ENCODE data around the gene EAPP. TPM values are rescaled to one million over a fixed set of nuclear protein-coding genes. Genes with fewer than 3 reads are reported as not detected.

The EAPP gene
- total RNA-seq, 1 experiment from 2014 or later = 35.0 TPM

GRCh38 chr14:34489324-34489723 is 50.2 kb downstream of the EAPP start:
- H3K23ac ChIP-seq (ENCODE audit: insufficient read length, low read depth, low read length) = no peak overlapping the region
- WGBS (ENCODE audit: extremely low coverage, insufficient read length, low lambda C conversion rate) = no CpG with 5 or more reads among the region's 1 CpG
- H3T11ph ChIP-seq (ENCODE audit: low read length) = no peak overlapping the region
- no peak overlapping the region for H2BK15ac ChIP-seq (ENCODE audit: low read depth, low read length)
- H4K91ac ChIP-seq (ENCODE audit: insufficient read length, low read depth, low read length) = no peak overlapping the region
- no peak overlapping the region for H2AK5ac ChIP-seq (ENCODE audit: insufficient read length, low read length)
- no peak overlapping the region for H3K9ac ChIP-seq (ENCODE audit: extremely low read depth, insufficient read length, low read length)
- no peak for DNase-seq
- no peak overlapping the region for H2BK120ac ChIP-seq (ENCODE audit: low read depth, low read length, poor library complexity, severe bottlenecking)
- H2AFZ ChIP-seq (ENCODE audit: low read length) = no peak overlapping the region
- H3K79me2 ChIP-seq (ENCODE audit: insufficient read depth, low read length) = no peaks in the 10 kb centered on the region
- H3K4me2 ChIP-seq (ENCODE audit: insufficient read depth, insufficient read length, low read length) = no peak overlapping the region
- Mint-ChIP-seq H3K9me3 (no peaks in the 10 kb centered on the region), H3K36me3 (ENCODE audit: insufficient read depth in 1 of 3, low read depth in 3 of 3) (no peaks in the 10 kb centered on the region), H3K27me3 (ENCODE audit: low read depth) (no peaks in the 10 kb centered on the region), H3K4me1 (peaks cover 6% of the 10 kb centered on the region in 2 experiments), H3K27ac (no peak overlapping the region), H3K4me3 (no peak overlapping the region)
- no peak overlapping the region for H4K5ac ChIP-seq (ENCODE audit: insufficient read length, low read depth, low read length)
- no peaks in the 10 kb centered on the region for H3K9me3 ChIP-seq (ENCODE audit: control insufficient read depth, low read depth, low read length)
- no peak overlapping the region for H2BK12ac ChIP-seq (ENCODE audit: insufficient read length, low read depth, low read length)
- H2BK5ac ChIP-seq (ENCODE audit: insufficient read length, low read length) = no peak overlapping the region
- H4K8ac ChIP-seq (replicated peaks; ENCODE audit: insufficient read length, low read depth, low read length) = no peak overlapping the region
- no peak overlapping the region for H3K18ac ChIP-seq (ENCODE audit: insufficient read length, low read depth, low read length)
- H3K4ac ChIP-seq (ENCODE audit: low read depth, low read length) = no peak overlapping the region
- H4K20me1 ChIP-seq (ENCODE audit: control insufficient read depth, insufficient read depth, insufficient read length) = no peaks in the 10 kb centered on the region
- H3K79me1 ChIP-seq (ENCODE audit: insufficient read depth, low read depth, low read length, poor library complexity, severe bottlenecking) = no peaks in the 10 kb centered on the region
- H2BK20ac ChIP-seq (ENCODE audit: low read depth, low read length, poor library complexity, severe bottlenecking) = no peak overlapping the region
- no peak overlapping the region for H3K27ac ChIP-seq (ENCODE audit: insufficient read length, low read depth, low read length)
- H3K4me1 ChIP-seq (ENCODE audit: insufficient read depth, low read length) = no peaks in the 10 kb centered on the region
- H3K56ac ChIP-seq (ENCODE audit: insufficient read length, low read depth, low read length) = no peak overlapping the region
- no peaks in the 10 kb centered on the region for H3K27me3 ChIP-seq (ENCODE audit: insufficient read depth, low read length)
- TF ChIP-seq, protein P1, sequence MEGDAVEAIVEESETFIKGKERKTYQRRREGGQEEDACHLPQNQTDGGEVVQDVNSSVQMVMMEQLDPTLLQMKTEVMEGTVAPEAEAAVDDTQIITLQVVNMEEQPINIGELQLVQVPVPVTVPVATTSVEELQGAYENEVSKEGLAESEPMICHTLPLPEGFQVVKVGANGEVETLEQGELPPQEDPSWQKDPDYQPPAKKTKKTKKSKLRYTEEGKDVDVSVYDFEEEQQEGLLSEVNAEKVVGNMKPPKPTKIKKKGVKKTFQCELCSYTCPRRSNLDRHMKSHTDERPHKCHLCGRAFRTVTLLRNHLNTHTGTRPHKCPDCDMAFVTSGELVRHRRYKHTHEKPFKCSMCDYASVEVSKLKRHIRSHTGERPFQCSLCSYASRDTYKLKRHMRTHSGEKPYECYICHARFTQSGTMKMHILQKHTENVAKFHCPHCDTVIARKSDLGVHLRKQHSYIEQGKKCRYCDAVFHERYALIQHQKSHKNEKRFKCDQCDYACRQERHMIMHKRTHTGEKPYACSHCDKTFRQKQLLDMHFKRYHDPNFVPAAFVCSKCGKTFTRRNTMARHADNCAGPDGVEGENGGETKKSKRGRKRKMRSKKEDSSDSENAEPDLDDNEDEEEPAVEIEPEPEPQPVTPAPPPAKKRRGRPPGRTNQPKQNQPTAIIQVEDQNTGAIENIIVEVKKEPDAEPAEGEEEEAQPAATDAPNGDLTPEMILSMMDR (conservative IDR thresholded peaks at IDR 0.05) = no peak
- no peaks in the 10 kb centered on the region for H3K23me2 ChIP-seq (ENCODE audit: insufficient read length, low read depth, low read length, poor library complexity, severe bottlenecking)
- H3K14ac ChIP-seq (ENCODE audit: insufficient read depth, low read length) = no peak overlapping the region

Data from H9 (cell line).